RWPE1 (cell line): ENCODE measurements around the gene PPP1R27.

Experiments
- CTCF ChIA-PET: fragments of 350-600 bp; sonication (Branson Sonifier 250); formaldehyde crosslinking; extraction: SDS; loops from one replicate; lab custom pipeline; 2021; lab: Yijun Ruan, JAX
- POLR2A ChIA-PET: fragments of 400-600 bp; formaldehyde crosslinking; extraction: SDS; loops from one replicate; lab custom pipeline; 2020; ENCODE audit warnings: antibody characterized with exemption; ENCODE audit not compliant: low non-redundant PET; lab: Yijun Ruan, JAX
- DNase-seq: peaks from one replicate; pipeline ENCODE4 v3.0.0; 2012; ENCODE audit warnings: low spot score
- H3K27ac ChIP-seq: fragments of 450-650 bp; 2 replicates; pipeline ENCODE4 v1.5.1; 2017
- TF ChIP-seq, protein P1 (sequence below): fragments of 450-650 bp; conservative IDR thresholded peaks from 2 replicates; pipeline ENCODE4 v1.5.1; 2017; ENCODE audit warnings: low read depth, mild to moderate bottlenecking

Gene PPP1R27

DNA sequence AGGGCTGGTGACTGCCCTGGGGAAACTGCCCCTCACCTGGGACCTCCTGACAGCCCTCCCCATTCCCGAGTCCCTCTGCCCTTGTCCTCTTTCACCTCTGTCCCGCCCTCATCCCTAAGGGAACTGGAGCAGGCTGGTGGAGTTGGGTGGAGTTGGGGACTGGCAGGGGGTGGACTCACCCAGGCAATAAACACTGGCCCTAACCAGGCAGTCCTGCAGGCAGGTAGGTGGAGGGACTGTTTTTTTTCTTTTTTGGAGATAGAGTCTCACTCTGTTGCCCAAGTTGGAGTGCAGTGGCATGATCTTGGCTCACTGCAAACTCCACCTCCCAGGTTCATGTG is 19.2 kb downstream of the PPP1R27 start:
- CTCF ChIA-PET: no interaction called here
- POLR2A ChIA-PET: no interaction called here
- H3K27ac ChIP-seq: no peak overlapping the region; the same call in 1 of the 2 replicates
- TF ChIP-seq, protein P1, sequence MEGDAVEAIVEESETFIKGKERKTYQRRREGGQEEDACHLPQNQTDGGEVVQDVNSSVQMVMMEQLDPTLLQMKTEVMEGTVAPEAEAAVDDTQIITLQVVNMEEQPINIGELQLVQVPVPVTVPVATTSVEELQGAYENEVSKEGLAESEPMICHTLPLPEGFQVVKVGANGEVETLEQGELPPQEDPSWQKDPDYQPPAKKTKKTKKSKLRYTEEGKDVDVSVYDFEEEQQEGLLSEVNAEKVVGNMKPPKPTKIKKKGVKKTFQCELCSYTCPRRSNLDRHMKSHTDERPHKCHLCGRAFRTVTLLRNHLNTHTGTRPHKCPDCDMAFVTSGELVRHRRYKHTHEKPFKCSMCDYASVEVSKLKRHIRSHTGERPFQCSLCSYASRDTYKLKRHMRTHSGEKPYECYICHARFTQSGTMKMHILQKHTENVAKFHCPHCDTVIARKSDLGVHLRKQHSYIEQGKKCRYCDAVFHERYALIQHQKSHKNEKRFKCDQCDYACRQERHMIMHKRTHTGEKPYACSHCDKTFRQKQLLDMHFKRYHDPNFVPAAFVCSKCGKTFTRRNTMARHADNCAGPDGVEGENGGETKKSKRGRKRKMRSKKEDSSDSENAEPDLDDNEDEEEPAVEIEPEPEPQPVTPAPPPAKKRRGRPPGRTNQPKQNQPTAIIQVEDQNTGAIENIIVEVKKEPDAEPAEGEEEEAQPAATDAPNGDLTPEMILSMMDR: no peak
- no peak for DNase-seq

DNA sequence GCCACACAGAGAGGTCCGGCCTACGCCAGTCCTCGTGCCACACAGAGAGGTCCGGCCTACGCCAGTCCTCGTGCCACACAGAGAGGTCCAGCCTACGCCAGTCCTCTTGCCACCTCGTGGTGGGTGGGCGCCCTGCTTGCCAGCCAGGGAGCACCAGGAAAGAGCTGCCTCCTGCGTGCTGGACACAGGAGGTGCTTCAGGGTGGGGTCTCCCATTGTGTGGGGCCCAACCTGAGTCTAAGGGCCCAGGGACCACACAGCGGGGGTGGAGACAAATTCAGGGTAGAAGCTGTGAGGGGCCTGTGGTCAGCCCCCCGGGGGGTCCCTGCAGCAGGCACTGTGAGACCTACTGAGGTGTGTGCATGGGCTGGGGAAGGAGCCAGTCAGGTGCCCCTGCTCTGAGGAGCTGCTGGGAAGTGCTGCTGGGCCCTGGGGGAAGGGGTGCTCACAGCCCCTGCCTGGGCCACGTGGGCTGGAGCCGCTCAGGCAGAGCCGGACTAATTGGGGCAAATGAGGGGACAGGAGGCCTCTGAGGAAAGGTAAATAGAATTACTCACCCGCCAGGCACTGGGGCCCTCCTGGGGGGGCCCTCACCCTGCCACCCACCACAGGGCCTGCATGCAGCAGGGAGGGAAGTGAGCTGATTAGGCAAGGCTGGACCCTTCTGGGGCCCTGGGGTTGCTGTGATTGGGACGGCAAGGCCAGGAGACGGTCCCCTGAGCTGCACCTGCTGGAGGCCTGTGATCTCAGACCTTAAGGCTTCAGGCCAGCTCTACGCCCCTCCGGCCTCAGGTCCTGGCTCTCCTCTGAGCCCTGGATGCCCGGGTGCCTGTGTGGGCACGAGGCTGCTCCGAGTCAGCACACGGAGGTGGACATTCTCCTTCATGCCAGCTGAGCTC is 19.9 kb downstream of the PPP1R27 start:
- ChIA-PET POLR2A (no interaction called here), CTCF (interaction anchor here (0.7 kb wide), 1 partner anchor 10 kb away, joined by 3 read pairs; no protein-coding TSS in a partner anchor)
- no peak for DNase-seq
- TF ChIP-seq, protein P1: no peak
- H3K27ac ChIP-seq: no peak overlapping the region; the same call in 1 of the 2 replicates

DNA sequence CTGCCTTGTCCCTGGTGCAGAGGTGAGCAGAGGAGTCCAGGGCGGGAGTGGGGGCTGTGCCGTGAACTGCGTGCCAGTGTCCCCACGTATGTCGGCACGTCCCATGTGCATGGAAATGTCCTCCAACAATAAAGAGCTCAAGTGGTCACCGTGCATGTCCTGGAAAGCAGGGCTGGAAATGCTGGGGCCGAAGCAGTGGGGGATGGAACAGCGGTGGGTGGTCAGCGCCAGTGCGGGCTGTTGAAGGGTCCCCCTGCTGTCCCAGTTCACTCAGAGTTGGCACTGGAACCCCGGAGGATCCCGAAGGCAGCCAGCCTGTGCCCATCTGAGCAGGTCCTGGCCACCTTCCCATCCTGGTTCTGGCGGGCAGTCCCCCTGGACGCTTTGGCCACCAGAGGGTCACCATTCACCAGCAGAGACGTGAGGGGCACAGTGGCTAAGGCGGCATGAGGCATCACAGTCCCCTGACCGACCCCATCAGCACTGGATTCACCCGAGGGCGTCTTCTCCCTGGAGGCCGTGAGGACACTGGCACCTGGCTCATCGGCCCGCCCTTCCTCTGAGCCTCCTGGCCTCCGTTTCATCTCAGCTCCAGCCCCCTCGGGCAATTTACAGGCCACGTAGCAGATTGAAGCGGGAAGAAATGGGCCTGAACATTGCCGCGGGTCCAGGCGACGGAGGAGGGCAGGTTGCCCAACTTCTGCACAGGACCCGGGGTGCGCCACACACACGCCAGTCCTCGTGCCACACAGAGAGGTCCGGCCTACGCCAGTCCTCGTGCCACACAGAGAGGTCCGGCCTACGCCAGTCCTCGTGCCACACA is 20.8 kb downstream of the PPP1R27 start:
- no peak overlapping the region for H3K27ac ChIP-seq
- CTCF ChIA-PET: no interaction called here
- no peak for DNase-seq
- TF ChIP-seq, protein P1: no peak
- POLR2A ChIA-PET: interaction anchor here (0.7 kb wide), 1 partner anchor 13 kb away, joined by 3 read pairs; no protein-coding TSS in a partner anchor

DNA sequence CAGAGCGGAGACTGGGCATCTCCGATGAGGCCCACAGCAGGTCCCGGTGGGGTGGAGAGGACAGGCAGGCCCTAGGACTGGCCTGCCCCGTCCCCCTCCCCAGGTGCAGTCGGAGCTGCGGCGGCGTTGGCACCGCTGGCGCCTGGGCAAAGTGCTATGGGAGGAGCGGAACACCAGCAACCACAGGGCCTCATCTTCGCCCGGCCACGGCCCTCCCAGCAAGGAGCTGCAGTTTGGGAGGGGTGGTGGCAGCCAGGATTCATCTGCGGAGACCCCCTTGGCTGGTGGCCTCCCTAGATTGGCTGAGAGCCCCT is 21.5 kb downstream of the PPP1R27 start:
- DNase-seq: no peak
- CTCF ChIA-PET: no interaction called here
- TF ChIP-seq, protein P1: no peak
- H3K27ac ChIP-seq: no peak overlapping the region
- POLR2A ChIA-PET: interaction anchor here (0.7 kb wide), 1 partner anchor 13 kb away, joined by 3 read pairs; no protein-coding TSS in a partner anchor

DNA sequence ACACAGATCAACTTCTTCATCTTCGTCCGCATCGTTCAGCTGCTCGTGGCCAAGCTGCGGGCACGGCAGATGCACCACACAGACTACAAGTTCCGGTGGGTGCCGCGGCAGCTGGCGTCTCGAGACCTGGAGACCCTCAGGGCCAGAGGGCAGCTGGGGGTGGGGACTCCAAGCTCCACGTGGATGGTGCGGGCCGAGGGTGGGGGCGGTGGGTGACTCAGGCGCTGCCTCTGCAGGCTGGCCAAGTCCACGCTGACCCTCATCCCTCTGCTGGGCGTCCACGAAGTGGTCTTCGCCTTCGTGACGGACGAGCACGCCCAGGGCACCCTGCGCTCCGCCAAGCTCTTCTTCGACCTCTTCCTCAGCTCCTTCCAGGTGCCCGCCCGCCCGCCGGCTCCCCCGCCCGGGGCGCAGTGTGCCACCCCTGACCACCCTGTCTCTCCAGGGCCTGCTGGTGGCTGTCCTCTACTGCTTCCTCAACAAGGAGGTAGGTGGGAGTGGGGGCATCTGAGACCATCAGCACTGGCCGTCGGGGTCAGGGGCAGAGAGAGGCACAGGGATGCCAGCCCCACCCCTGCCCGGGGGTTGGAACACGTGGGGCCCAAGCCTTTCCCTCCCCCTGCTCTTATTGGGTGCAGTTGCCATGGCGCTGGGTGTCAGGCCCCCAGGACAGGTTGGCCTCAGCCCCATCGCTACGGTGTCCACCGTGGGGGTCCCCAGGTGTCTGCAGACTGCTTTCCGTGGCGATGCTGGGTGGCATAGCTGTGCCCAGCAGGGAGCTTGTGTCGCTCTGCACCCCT is 22.1 kb downstream of the PPP1R27 start:
- POLR2A ChIA-PET: no interaction called here
- CTCF ChIA-PET: interaction anchor here (1.4 kb wide), 1 partner anchor 10 kb away, joined by 3 read pairs; no protein-coding TSS in a partner anchor
- DNase-seq: no peak
- H3K27ac ChIP-seq: no peak overlapping the region
- TF ChIP-seq, protein P1: no peak
